MCF 10A (cell line): Measurements from ENCODE around the gene MAD1L1. TPM values are rescaled to one million over a fixed set of nuclear protein-coding genes. Genes with fewer than 3 reads are reported as not detected.

Experiments used
- BruUV-seq: library from RNA; stranded (reverse); fragments of 400-500 nt; replicated peaks from 2 replicates; lab custom pipeline; 2021; lab: Mats Ljungman, UMichigan
- CTCF ChIA-PET: fragments of 300-600 bp; sonication (Branson Sonifier 250); formaldehyde crosslinking; extraction: SDS; loops from one replicate; lab custom pipeline; 2021; ENCODE audit warnings: antibody characterized with exemption, inconsistent platforms; lab: Yijun Ruan, JAX
- POLR2A ChIA-PET: fragments of 300-600, 350-650 bp; sonication (Branson Sonifier 250); formaldehyde crosslinking; extraction: SDS; loops from one replicate; lab custom pipeline; 2020; ENCODE audit warnings: antibody characterized with exemption, inconsistent platforms; lab: Yijun Ruan, JAX
- DNase-seq: peaks from one replicate; pipeline ENCODE4 v3.0.0-alpha.2; 2018; ENCODE audit not compliant: unreplicated experiment
- H3K27ac Mint-ChIP-seq: one replicate; pipeline ENCODE4 v1.8.0; 2022; ENCODE audit warnings: mild to moderate bottlenecking, low read depth, mixed read lengths; ENCODE audit not compliant: unreplicated experiment
- H3K27me3 Mint-ChIP-seq: one replicate; pipeline ENCODE4 v1.8.0; 2022; ENCODE audit warnings: mixed read lengths; ENCODE audit not compliant: insufficient read depth, unreplicated experiment
- H3K36me3 Mint-ChIP-seq: one replicate; pipeline ENCODE4 v1.8.0; 2022; ENCODE audit warnings: mild to moderate bottlenecking, moderate library complexity, mixed read lengths; ENCODE audit not compliant: insufficient read depth, unreplicated experiment
- H3K4me1 Mint-ChIP-seq: one replicate; pipeline ENCODE4 v1.8.0; 2022; ENCODE audit warnings: mixed read lengths; ENCODE audit not compliant: insufficient read depth, unreplicated experiment
- H3K4me3 Mint-ChIP-seq: one replicate; pipeline ENCODE4 v1.8.0; 2022; ENCODE audit warnings: mild to moderate bottlenecking, moderate library complexity, mixed read lengths; ENCODE audit not compliant: unreplicated experiment
- H3K9me3 Mint-ChIP-seq: one replicate; pipeline ENCODE4 v1.8.0; 2022; ENCODE audit warnings: mixed read lengths; ENCODE audit not compliant: unreplicated experiment
- CTCF ChIP-seq: fragments of 200-600 bp; IDR thresholded peaks from one replicate; pipeline ENCODE4 v1.8.0; 2022; ENCODE audit warnings: antibody characterized with exemption, mild to moderate bottlenecking; ENCODE audit not compliant: unreplicated experiment
- intact Hi-C: fragments of 100-400 bp; cut with micrococcal nuclease; formaldehyde crosslinking; loops from 2 replicates; pipeline ENCODE4 v1.14.1; 2022
- total RNA-seq: library from RNA; stranded (reverse); gene quantifications from 2 replicates; pipeline ENCODE4 v1.2.3, GENCODE V29; 2022

MAD1L1 gene
- total RNA-seq, 1 experiment from 2014 or later: 25.2 TPM

- ChIA-PET CTCF (no interaction called here), POLR2A (no interaction called here)
- no peak for DNase-seq
- BruUV-seq: no TSS peak
- Mint-ChIP-seq H3K27ac (no peak overlapping the region), H3K9me3 (no peaks in the 10 kb centered on the region), H3K27me3 (no peaks in the 10 kb centered on the region), H3K4me3 (no peak overlapping the region), H3K36me3 (peaks cover 5% of the 10 kb centered on the region), H3K4me1 (no peaks in the 10 kb centered on the region)
- intact Hi-C loops: no loop called here
- TF ChIP-seq CTCF: no peak
These were observed 238.7 kb downstream of the MAD1L1 start for GRCh38 chr7:1993776-1994740.

GRCh38 chr7:1993031-1993695, 239.6 kb downstream of the MAD1L1 start:
- Mint-ChIP-seq H3K9me3 (no peaks in the 10 kb centered on the region), H3K4me1 (no peaks in the 10 kb centered on the region), H3K36me3 (no peaks in the 10 kb centered on the region), H3K4me3 (no peak overlapping the region), H3K27me3 (no peaks in the 10 kb centered on the region), H3K27ac (no peak overlapping the region)
- intact Hi-C loops: no loop called here
- ChIA-PET CTCF (interaction anchor here (0.6 to 0.7 kb wide), 2 partner anchors 85 to 1344 kb away, joined by 3 read pairs; no protein-coding TSS in a partner anchor), POLR2A (no interaction called here)
- TF ChIP-seq CTCF: no peak
- no peak for DNase-seq
- BruUV-seq: no TSS peak

- no peak for DNase-seq
- intact Hi-C loops: no loop called here
- Mint-ChIP-seq H3K27ac (no peak overlapping the region), H3K36me3 (no peaks in the 10 kb centered on the region), H3K4me1 (no peaks in the 10 kb centered on the region), H3K4me3 (no peak overlapping the region), H3K27me3 (no peaks in the 10 kb centered on the region), H3K9me3 (no peaks in the 10 kb centered on the region)
- BruUV-seq: no TSS peak
- ChIA-PET CTCF (interaction anchor here (0.6 kb wide), 1 partner anchor 1343 kb away, joined by 3 read pairs; no protein-coding TSS in a partner anchor), POLR2A (no interaction called here)
- TF ChIP-seq CTCF: no peak
These were observed 240.2 kb downstream of the MAD1L1 start for GRCh38 chr7:1992554-1992953.

- peaks cover 7% of the 10 kb centered on the region for H3K36me3 Mint-ChIP-seq
- CTCF ChIA-PET: no interaction called here
- no peak overlapping the region for H3K27ac Mint-ChIP-seq
- H3K27me3 Mint-ChIP-seq: no peaks in the 10 kb centered on the region
- no peaks in the 10 kb centered on the region for H3K9me3 Mint-ChIP-seq
- no peak for DNase-seq
- H3K4me1 Mint-ChIP-seq: no peaks in the 10 kb centered on the region
- POLR2A ChIA-PET: no interaction called here
- no peak overlapping the region for H3K4me3 Mint-ChIP-seq
- no peak for TF ChIP-seq CTCF
- intact Hi-C loops: no loop called here
- no TSS peak for BruUV-seq
These were observed 242.6 kb downstream of the MAD1L1 start for GRCh38 chr7:1990001-1990670.
